Measurements from ENCODE around the gene RPH3AL. TPM values are rescaled to one million over a fixed set of nuclear protein-coding genes. Genes with fewer than 3 reads are reported as not detected.
"Not testable (repeated sequence)": the region's sequence is repeated elsewhere in the genome, so short reads cannot be mapped to it uniquely, and the experiment has no call there.

Gene RPH3AL
- total and polyA plus RNA-seq, 11 donors = 2.8 to 9.4 (median 6.3) TPM

DNA sequence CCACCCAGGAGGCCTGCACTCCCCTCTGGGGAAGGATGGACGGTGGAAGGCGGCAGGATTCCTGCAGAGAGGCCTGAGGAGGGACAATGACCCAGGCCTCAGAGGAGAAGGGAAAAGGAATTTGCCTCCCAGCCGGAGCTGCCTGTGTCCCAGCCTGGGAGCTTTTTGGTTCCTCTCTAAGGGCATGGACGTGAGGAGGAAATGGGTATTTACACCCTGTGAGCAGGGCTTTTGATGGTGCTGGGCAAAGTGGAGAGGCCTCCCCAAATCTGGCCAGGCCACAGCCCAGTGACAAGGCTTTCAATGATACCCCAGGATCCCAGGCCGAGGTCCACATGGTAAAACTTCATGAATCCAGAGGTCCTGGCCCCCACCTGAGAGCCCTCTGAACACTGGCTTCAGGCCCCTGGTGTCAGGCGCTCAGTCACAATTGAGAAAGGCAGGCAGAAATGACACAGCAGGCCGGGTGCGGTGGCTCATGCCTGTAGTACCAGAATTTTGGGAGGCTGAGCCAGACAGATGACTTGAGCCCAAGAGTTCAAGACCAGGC is 115.1 kb downstream of the RPH3AL start:
- H3K9me3 ChIP-seq = no peaks in the 10 kb centered on the region
- H3K4me1 ChIP-seq = peaks cover 0 to 12% (median 2%) of the 10 kb centered on the region in 12 donors
- no peak overlapping the region for H3K27ac ChIP-seq
- TF ChIP-seq POLR2A (IDR thresholded peaks at IDR 0.05) (no peak), CTCF (IDR thresholded peaks at IDR 0.05) (no peak)
- ATAC-seq = no peak
- no peaks in the 10 kb centered on the region for H3K36me3 ChIP-seq
- intact Hi-C loops (cut with DNase I) = no loop called here
- H3K27me3 ChIP-seq = no peaks in the 10 kb centered on the region
- DNase-seq = peak in 4 of 5 donors; percentile 3 to 33 (median 10)
- 81 to 84% (median 82%) methylated on average over 6 to 8 of the region's 8 CpGs for WGBS, 4 donors
- H3K4me3 ChIP-seq = no peak overlapping the region

DNA sequence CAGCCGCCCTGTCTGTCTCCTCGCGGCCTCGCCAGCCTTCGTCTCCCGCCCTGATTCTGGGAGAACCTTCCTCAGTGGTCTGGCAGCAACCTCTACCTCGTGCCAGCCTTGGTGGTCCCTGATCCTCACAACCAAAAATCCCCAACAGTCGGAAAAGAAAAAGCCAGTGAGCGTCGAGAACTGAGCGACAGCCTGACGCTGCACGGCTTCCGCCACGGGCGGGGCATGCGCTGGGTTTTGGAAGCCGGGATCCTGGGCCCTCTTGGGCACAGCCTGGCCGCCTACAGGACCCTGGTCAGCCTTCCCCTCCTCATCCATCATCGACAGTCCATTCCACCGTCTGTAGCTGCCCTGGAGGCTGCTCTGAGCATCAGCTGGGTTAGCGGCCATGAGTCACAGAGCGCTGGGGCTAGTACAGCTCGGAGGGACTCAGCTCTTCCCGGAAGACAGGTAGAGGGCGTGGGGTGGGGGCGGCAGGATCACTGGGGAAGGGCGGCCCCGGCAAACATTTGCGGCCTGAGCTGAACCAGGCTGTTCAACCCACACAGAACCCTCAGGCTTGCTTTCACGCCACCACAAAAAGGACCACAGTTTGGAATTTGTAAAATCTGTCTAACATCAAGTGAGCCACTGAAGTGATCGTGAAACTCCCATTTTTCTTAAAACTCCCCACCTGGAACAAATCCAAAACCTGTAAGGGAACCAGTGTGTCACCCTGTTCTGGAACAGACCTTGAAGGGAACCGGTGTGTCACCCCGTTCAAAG is 115.8 kb downstream of the RPH3AL start:
- no peaks in the 10 kb centered on the region for H3K36me3 ChIP-seq
- H3K9me3 ChIP-seq = no peaks in the 10 kb centered on the region
- DNase-seq (peak; percentile 3 to 47 (median 17)), ATAC-seq (no peak)
- H3K4me1 ChIP-seq = peaks cover 0 to 17% (median 2%) of the 10 kb centered on the region in 12 donors
- H3K4me3 ChIP-seq = no peak overlapping the region
- 87 to 90% (median 89%) methylated on average over 30 to 34 of the region's 34 CpGs for WGBS, 4 donors
- no peaks in the 10 kb centered on the region for H3K27me3 ChIP-seq
- no peak for TF ChIP-seq CTCF (IDR thresholded peaks at IDR 0.05)
- TF ChIP-seq POLR2A (IDR thresholded peaks at IDR 0.05) = no peak
- intact Hi-C loops (cut with DNase I) = no loop called here
- H3K27ac ChIP-seq = no peak overlapping the region

DNA sequence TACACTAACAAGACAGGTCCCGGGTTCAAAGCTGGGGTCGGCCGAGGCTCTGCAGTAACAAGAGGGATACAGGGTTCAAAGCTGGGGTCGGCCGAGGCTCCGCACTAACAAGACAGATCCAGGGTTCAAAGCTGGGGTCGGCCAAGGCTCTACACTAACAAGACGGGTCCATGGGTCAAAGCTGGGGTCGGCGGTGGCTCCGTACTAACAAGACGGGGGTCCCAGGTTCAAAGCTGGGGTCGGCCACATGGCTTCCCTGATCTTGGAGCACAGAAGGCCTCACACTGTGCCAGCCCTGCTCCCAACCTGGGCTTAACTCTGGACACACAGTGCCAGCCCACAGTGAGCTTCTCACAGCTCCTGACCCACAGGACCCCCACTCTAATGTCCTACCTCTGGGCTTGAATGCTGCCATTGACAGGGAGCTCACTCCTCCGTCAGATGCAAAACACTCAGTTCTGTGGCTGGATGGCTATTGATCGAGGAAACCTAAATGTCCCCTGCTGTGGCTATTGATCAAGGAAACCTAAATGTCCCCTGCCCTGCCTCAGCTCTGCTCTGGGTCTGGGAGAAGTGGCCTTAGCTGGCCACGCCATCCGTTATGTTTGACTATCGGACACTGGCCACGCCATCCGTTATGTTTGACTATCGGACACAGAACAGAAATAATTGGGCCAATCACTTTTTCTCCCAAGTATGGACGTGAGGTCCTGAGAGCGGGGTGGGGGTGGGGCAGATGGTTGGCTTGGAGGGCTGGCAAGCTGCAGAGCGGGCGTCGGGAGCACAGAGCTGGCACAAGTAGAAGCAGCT is 116.6 kb downstream of the RPH3AL start:
- H3K27me3 ChIP-seq = no peaks in the 10 kb centered on the region
- no peak for TF ChIP-seq CTCF (IDR thresholded peaks at IDR 0.05)
- TF ChIP-seq POLR2A (IDR thresholded peaks at IDR 0.05) = no peak
- H3K27ac ChIP-seq = no peak overlapping the region
- no peaks in the 10 kb centered on the region for H3K36me3 ChIP-seq
- ATAC-seq (no peak), DNase-seq (peak in 4 of 5 donors; percentile 13 to 32 (median 16))
- intact Hi-C loops (cut with DNase I) = loop anchor here in 1 of 10 donors (2.0 kb wide), 1 partner anchor 23 kb away; no protein-coding TSS in a partner anchor
- H3K4me3 ChIP-seq = no peak overlapping the region
- WGBS, 4 donors = 95 to 98% (median 96%) methylated on average over 25 to 26 of the region's 26 CpGs
- H3K4me1 ChIP-seq = peaks cover 0 to 17% (median 2%) of the 10 kb centered on the region in 12 donors
- H3K9me3 ChIP-seq = no peaks in the 10 kb centered on the region

DNA sequence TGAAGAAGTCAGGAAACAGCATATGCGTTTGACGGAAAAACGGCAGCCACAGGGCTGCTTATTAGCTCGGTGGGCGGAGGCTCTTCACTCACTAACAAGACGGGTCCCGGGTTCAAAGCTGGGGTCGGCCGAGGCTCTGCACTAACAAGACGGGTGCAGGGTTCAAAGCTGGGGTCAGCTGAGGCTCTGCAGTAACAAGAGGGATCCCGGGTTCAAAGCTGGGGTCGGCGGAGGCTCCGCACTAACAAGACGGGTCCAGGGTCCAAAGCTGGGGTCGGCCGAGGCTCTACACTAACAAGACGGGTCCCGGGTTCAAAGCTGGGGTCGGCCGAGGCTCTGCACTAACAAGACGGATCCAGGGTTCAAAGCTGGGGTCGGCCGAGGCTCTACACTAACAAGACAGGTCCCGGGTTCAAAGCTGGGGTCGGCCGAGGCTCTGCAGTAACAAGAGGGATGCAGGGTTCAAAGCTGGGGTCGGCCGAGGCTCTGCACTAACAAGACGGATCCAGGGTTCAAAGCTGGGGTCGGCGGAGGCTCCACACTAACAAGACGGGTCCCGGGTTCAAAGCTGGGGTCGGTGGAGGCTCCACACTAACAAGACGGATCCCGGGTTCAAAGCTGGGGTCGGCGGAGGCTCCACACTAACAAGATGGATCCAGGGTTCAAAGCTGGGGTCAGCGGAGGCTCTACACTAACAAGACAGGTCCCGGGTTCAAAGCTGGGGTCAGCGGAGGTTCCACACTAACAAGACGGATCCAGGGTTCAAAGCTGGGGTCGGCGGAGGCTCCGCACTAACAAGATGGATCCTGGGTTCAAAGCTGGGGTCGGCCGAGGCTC is 117.4 kb downstream of the RPH3AL start:
- intact Hi-C loops (cut with DNase I) = loop anchor here in 3 of 10 donors (2.0 to 5.0 kb wide), 3 partner anchors 24 to 67 kb away; partner anchors contain the start of gene DOC2B (in 2 of the 3)
- Histone ChIP-seq H3K4me1 (peaks cover 0 to 17% (median 2%) of the 10 kb centered on the region in 12 donors), H3K4me3 (peak overlapping the region in 8 of 12 donors; percentile 12 to 48 (median 33)), H3K27ac (peak overlapping the region; percentile 55 to 89 (median 81))
- not testable (repeated sequence) for H3K9me3 ChIP-seq, H3K27me3 ChIP-seq, ATAC-seq, H3K36me3 ChIP-seq
- peak in 4 of 5 donors; percentile 1 to 23 (median 18) for DNase-seq
- WGBS, 4 donors = 83 to 88% (median 86%) methylated on average over 42 to 48 of the region's 48 CpGs

DNA sequence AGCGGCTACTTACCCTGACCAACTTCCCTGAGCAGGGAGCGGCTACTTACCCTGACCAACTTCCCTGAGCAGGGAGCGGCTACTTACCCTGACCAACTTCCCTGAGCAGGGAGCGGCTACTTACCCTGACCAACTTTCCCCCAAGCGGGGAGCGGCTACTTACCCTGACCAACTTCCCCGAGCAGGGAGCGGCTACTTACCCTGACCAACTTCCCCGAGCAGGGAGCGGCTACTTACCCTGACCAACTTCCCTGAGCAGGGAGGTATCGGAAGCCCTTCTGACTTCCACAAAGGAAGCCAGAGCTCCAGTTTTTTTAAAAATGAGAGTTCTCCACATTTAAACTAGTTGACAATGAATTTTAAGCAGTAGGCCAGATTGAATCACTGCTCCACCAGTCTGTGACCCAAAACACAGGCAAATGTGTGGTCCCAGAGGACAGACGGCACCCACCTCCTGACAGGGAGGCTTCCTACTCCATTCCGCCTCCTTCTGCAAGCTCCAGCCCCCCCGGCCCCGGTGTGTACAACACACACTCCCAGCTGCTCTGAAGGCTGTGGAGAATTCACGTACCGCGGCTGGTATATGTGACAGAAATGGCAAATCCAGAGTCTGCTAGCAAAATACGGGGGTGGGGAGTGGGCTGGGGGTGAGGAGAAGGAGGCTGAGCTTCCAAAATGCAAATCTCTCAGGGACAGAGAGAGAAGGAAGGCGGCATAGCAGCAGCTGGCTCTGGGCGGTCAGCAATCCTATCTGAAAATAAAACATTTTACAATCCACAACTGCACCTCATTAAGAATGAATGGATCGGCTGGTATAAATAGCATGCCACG is 118.2 kb downstream of the RPH3AL start:
- not testable (repeated sequence) for ATAC-seq, H3K27me3 ChIP-seq

More for the DNA sequence above, 118.2 kb downstream of the RPH3AL start:
- Histone ChIP-seq H3K27ac (peak overlapping the region; percentile 55 to 89 (median 81)), H3K4me3 (peak overlapping the region in 10 of 12 donors; percentile 12 to 48 (median 29)), H3K4me1 (peaks cover 0 to 20% (median 4%) of the 10 kb centered on the region in 12 donors)
- intact Hi-C loops (cut with DNase I) = loop anchor here in 3 of 10 donors (2.0 to 5.0 kb wide), 3 partner anchors 24 to 68 kb away; partner anchors contain the start of gene DOC2B (in 2 of the 3)
- H3K36me3 ChIP-seq, H3K9me3 ChIP-seq: not testable (repeated sequence)
- peak in 4 of 5 donors; percentile 10 to 51 (median 20) for DNase-seq
- 52 to 58% (median 54%) methylated on average over 15 to 22 of the region's 23 CpGs for WGBS, 4 donors
